ENCODE results near the gene CDIP1. TPM values are rescaled to one million over a fixed set of nuclear protein-coding genes. Genes with fewer than 3 reads are reported as not detected.

CDIP1 gene
- total RNA-seq, 2 donors from 2014 or later = 21.1 to 30.6 TPM

GRCh38 chr16:4512473-4512872 lies 26.1 kb downstream of the CDIP1 start:
- 85% methylated on average over 10 of the region's 10 CpGs for whole genome bisulfite sequencing
- intact Hi-C loops (cut with DNase I) = no loop called here
- H3K4me3 ChIP-seq = no peak overlapping the region
- no peak for TF ChIP-seq POLR2AphosphoS5 (IDR thresholded peaks at IDR 0.05)
- no peak for TF ChIP-seq POLR2A (IDR thresholded peaks at IDR 0.05)
- TF ChIP-seq, protein P1, sequence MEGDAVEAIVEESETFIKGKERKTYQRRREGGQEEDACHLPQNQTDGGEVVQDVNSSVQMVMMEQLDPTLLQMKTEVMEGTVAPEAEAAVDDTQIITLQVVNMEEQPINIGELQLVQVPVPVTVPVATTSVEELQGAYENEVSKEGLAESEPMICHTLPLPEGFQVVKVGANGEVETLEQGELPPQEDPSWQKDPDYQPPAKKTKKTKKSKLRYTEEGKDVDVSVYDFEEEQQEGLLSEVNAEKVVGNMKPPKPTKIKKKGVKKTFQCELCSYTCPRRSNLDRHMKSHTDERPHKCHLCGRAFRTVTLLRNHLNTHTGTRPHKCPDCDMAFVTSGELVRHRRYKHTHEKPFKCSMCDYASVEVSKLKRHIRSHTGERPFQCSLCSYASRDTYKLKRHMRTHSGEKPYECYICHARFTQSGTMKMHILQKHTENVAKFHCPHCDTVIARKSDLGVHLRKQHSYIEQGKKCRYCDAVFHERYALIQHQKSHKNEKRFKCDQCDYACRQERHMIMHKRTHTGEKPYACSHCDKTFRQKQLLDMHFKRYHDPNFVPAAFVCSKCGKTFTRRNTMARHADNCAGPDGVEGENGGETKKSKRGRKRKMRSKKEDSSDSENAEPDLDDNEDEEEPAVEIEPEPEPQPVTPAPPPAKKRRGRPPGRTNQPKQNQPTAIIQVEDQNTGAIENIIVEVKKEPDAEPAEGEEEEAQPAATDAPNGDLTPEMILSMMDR (IDR thresholded peaks at IDR 0.05) = no peak
- no peaks in the 10 kb centered on the region for H3K9me3 ChIP-seq
- H3K27me3 ChIP-seq (replicated peaks; ENCODE audit: insufficient read depth) = no peaks in the 10 kb centered on the region
- no peaks in the 10 kb centered on the region for H3K4me1 ChIP-seq (replicated peaks)
- DNase-seq (ENCODE audit: low spot score) = no peak
- no peaks in the 10 kb centered on the region for H3K36me3 ChIP-seq
- no peak overlapping the region for H3K27ac ChIP-seq

- no peaks in the 10 kb centered on the region for H3K27me3 ChIP-seq (replicated peaks; ENCODE audit: insufficient read depth)
- no peak overlapping the region for H3K4me3 ChIP-seq
- no peak overlapping the region for H3K27ac ChIP-seq
- H3K4me1 ChIP-seq (replicated peaks) = no peaks in the 10 kb centered on the region
- DNase-seq (ENCODE audit: low spot score) = peak; percentile 48
- no peaks in the 10 kb centered on the region for H3K36me3 ChIP-seq
- H3K9me3 ChIP-seq = no peaks in the 10 kb centered on the region
- TF ChIP-seq POLR2AphosphoS5 (IDR thresholded peaks at IDR 0.05) = no peak
- TF ChIP-seq, protein P1 (IDR thresholded peaks at IDR 0.05) = peak in 2 of 4 experiments; percentile 54 to 73
- intact Hi-C loops (cut with DNase I) = no loop called here
- 56% methylated on average over 9 of the region's 9 CpGs for WGBS
Observed at GRCh38 chr16:4511441-4512082, 27.0 kb downstream of the CDIP1 start.

DNA sequence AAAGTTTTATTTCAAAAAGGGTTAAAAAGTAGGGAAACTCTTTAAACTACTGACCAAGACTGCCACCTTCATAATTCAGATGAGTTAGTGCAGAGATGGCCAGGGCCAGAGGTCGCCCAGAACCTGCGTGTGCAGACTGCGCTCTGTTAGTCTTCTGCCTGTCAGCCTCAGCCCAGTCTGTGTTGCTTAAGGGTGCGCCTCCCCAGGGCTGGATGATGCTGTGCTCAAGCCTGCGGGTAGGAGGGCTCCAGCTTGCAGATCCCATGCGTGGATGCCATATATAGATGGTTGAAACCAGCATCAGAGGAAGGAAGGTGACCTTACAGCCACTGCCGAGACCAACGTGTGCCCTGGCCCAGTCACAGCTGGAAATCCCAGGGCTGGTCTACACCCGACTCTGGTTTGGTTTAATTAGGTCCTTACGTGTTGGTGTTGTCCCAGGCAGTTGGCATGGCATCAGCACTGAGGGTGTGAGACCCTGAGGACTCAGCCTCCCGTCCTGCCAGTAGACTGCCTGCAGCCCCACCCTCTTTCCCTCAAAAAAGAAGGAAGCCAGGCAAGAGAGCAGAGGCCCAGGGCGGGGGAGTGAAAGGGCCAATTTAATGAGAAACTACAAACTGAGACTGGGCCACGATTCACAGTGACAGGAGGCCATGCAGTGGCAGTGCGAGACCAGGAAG lies 27.7 kb downstream of the CDIP1 start:
- DNase-seq (ENCODE audit: low spot score) = no peak
- Histone ChIP-seq H3K4me3 (no peak overlapping the region), H3K27me3 (replicated peaks; ENCODE audit: insufficient read depth) (no peaks in the 10 kb centered on the region), H3K27ac (no peak overlapping the region), H3K36me3 (no peaks in the 10 kb centered on the region), H3K9me3 (no peaks in the 10 kb centered on the region), H3K4me1 (replicated peaks) (no peaks in the 10 kb centered on the region)
- TF ChIP-seq POLR2A (IDR thresholded peaks at IDR 0.05) = no peak
- TF ChIP-seq POLR2AphosphoS5 (IDR thresholded peaks at IDR 0.05) = no peak
- TF ChIP-seq, protein P1 (IDR thresholded peaks at IDR 0.05) = no peak
- intact Hi-C loops (cut with DNase I) = no loop called here
- 72% methylated on average over 11 of the region's 14 CpGs for WGBS

DNA sequence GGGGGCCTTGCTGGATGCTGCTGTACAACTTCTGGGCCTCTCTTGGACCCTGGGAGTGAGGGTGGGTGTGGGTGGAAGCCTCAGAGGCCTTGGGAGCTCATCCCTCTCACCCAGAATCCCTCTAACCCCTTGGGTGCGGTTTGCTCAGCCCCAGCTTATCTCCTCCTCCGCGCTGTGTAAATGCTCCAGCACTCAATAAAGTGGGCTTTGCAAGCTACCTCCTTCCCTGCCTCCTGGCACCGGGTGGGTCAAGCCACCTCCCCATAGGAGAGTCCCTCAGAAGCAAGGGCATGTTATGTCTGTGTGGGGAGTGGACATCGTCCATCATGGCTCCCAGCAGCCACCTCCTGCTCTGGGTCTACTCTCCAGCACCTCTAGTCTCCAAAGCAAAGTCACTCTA lies 28.4 kb downstream of the CDIP1 start:
- Histone ChIP-seq H3K9me3 (no peaks in the 10 kb centered on the region), H3K27ac (no peak overlapping the region), H3K27me3 (replicated peaks; ENCODE audit: insufficient read depth) (no peaks in the 10 kb centered on the region), H3K36me3 (no peaks in the 10 kb centered on the region), H3K4me3 (no peak overlapping the region), H3K4me1 (replicated peaks) (no peaks in the 10 kb centered on the region)
- intact Hi-C loops (cut with DNase I) = no loop called here
- 73% methylated on average over 5 of the region's 5 CpGs for WGBS
- TF ChIP-seq, protein P1 (IDR thresholded peaks at IDR 0.05) = no peak
- TF ChIP-seq POLR2AphosphoS5 (IDR thresholded peaks at IDR 0.05) = no peak
- DNase-seq (ENCODE audit: low spot score) = no peak

DNA sequence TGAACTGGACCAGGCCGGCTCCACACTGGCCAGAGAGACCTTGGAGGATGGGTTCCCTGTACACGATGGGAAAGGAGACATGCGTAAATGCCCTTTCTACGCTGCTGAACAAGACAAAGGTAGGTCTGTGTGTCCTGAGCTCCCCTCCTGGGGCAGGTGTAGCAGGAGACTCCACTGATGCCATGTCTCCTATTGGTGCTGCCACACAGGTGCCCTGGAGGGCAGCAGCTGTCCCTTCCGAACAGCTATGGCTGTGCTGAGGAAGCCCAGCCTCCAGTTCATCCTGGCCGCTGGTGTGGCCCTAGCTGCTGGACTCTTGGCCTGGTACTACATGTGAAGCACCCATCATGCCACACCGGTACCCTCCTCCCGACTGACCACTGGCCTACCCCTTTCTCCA lies 29.2 kb downstream of the CDIP1 start:
- TF ChIP-seq POLR2AphosphoS5 (IDR thresholded peaks at IDR 0.05) (no peak), POLR2A (IDR thresholded peaks at IDR 0.05) (no peak)
- TF ChIP-seq, protein P1 (IDR thresholded peaks at IDR 0.05) = no peak
- no peaks in the 10 kb centered on the region for H3K27me3 ChIP-seq (replicated peaks; ENCODE audit: insufficient read depth)
- intact Hi-C loops (cut with DNase I) = loop anchor here (5.0 to 10.0 kb wide), 2 partner anchors 78 to 445 kb away; partner anchors contain the start of gene SEC14L5
- WGBS = 90% methylated on average over 8 of the region's 8 CpGs
- no peaks in the 10 kb centered on the region for H3K4me1 ChIP-seq (replicated peaks)
- H3K4me3 ChIP-seq = no peak overlapping the region
- no peak overlapping the region for H3K27ac ChIP-seq
- DNase-seq (ENCODE audit: low spot score) = no peak
- H3K9me3 ChIP-seq = no peaks in the 10 kb centered on the region
- H3K36me3 ChIP-seq = no peaks in the 10 kb centered on the region

Data from prostate gland (tissue), 2 donors.